GDM1 (cell line): ENCODE results near the gene SMURF1.

Experiments used
- DNase-seq: peaks from one replicate; lab custom pipeline; 2025; lab: John Stamatoyannopoulos, UW

Gene SMURF1

GRCh38 chr7:99029466-99030435 is 114.2 kb downstream of the SMURF1 start:
- DNase-seq: no peak

DNA sequence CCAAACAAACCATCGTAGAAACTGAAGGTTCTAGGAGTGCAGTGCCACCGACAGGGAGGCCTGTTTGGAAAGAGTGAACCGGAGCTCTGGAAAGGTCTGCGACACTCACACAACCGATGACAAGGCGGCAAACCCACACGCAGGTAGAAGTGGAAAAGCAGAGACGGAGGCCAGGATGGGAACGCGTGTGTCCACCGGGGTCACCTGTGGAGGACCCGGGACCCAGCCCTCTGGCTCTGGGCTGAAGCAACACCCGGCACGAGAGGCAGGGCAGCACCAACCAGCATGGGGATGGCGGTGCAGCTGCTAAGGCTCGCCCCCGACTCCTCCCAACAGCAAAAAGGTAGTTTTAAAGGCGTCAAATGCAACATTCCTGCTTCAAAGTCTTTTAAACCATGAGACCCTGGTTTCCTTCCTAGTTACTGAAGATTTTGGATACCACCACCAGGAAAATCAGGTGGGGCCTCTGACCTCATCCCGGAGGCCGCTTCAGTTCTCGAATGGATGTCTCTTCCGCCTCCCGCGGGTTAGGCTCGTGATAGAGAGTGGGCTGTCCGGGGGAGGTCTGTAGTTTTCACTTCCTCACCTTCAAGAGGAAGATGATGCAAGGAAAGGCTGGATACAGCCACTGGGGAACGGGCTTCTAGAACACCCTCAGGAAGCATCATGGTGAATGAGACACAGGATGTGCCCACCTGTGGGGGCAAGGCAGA is 115.5 kb downstream of the SMURF1 start:
- no peak for DNase-seq

DNA sequence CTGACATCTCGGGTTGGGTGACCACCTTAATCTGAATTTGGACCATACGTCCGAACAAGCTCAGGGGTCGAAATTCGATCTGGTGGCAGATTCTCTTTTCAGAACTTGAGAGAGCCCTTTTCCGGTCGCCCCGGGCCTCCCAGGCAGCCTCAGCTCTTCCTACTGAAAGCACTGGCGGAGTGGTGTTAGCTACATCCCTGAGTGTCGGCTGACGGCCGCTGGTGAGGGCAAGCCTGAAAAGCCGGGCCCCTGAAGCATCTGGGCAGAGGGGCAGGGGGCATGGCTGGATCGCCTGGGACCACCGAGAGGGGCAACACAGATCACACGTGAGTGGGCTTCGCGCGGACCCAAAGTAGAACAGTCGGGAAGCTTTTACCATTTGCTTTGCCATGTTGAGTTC is 116.1 kb downstream of the SMURF1 start:
- no peak for DNase-seq

- no peak for DNase-seq
These were observed 116.7 kb downstream of the SMURF1 start for GRCh38 chr7:99027241-99027640.

GRCh38 chr7:99024066-99024465 is 119.8 kb downstream of the SMURF1 start:
- no peak for DNase-seq

DNA sequence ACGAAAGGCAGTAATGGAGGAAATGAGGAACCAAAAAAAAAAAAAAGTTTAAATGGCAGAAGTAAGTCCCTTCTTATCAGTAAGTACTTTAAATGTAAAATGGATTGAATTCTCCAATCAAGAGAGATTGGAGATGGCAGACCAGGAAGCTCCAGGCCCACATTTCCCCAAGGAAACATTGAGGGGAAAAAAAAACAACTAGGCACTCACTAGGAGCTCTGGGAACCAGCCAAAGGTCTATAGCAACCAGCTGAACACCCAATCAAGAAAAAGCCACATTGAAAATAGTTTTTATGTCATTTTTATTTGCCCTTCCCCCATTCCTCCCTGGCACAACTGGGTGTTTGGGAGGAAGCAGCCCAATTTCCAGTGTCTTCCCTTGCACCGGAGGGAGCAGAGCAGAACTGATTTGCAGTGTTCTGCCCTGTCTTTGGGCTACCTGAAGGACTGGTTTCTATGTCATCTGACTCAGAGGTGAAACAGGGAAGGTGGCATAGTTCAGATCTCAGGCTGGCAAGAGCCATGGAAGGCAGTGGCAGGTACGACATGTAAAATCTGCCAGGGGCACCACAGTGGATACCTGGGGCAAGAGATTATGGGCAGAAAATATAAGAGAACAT is 121.9 kb downstream of the SMURF1 start:
- no peak for DNase-seq

DNA sequence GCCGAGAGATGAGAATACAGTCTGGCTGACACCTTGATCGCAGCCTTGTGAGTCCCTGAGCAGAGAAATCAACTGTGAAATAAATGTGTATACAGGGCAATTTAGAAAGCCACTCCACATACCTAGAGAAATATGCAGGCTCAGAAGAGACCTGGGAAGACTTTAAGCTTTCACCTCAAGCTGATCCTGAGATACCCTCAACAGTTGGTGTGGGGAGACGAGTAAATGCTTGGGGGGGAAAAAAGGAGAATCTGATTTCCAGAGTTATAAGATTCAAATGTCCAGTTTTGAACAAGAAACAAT is 123.5 kb downstream of the SMURF1 start:
- DNase-seq: no peak

- no peak for DNase-seq
These were observed 124.1 kb downstream of the SMURF1 start for GRCh38 chr7:99019523-99020412.

- DNase-seq: no peak
These were observed 127.7 kb downstream of the SMURF1 start for GRCh38 chr7:99016196-99016595.

DNA sequence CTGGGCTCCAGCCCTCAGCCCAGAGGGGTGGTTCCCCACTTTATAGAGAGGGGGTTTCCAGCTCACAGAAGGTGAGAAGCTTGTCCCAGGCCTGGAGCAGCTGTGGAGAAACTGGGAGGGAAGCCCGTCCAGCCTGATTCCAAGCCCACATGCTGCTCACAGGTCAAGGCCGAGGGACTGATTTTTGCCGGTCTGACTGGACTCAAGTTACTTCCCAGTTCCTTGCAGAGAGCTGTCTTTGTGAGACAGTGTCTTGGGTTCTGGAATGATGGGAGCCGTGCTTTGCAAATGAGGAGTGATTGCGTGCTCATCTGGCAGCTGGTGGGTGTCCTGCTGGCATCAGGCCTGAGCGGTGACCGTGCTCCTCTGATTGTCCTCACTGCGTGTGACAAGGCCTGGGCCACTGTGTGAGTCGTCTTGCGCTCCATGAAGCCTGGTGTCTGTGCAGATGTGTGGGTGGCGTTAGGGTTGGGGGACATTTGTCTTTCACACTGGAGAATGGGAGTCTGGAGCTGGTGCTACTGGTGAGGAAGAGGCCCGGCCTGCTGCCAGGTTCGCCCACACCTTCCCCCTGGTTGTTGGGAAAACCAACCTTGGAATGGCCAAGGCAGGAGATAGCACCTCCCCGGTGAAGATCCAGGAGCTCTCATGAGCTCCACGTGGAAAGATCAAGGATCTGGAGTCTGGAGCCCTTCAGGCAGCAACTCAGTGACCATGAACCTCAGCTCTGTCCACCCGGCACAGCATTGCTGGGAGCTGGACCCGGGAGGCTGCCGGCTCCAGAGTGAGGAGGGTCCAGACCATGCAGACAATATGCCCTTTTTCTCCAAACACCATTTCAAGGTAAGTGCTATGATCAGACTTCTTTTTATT is 129.6 kb downstream of the SMURF1 start:
- DNase-seq: no peak

DNA sequence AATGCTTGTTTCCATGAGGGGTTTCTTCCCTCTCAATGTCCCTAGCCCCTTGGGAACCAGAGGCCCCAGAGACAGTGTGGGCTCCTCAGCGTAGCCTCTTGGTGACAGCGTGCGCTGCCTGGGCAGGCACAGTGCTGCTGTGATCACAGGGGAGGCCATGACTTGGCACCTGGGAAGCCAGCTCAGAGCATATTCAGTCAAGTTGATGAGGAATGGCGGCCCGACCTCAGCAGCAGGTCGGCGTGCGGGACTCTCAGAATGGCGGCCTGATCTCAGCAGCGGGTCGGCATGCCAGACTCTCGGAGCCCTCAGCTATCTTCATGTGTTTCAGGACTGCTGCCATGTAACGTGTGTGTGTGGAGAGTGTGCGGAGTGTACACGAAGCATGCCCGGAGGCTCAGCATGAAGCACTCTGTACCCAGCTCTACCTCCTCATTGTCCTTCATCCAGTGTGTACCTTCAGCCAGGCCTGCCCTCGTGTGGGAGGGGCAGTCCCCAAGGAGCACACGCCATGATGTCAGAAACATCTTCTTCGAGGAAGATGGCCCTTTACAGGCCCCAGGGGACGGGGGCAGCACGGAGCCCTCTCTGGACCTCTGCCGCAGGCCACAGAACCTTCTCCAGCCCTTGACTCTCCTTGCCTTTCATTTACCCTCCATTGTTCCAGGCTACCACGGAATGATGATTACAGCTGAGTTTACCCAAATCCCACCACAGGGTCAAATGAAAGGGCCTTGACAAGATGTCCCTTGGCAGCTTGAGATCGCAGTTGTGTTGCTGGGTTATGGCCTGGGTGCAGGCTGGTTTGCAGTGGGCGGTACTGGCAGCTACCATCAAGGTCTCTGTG is 130.4 kb downstream of the SMURF1 start:
- no peak for DNase-seq

DNA sequence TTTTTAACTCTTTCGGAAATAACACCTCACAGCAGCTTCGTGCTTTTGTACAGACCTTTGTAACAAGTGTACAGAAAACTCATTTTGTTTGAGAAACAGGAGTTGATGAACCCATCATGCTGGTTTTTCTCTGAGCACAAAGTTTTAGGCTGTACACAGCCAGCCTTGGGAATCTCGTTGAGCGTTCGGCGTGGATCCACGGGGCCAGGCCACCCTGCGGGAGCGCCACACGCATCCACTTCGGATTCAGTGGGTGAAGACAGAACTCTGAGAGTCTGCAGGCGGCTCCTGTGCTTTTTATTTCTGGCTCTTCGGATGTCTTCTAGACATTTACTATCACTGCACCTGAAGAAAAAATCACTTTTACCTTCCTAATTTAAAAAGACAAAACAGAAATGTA is 131.2 kb downstream of the SMURF1 start:
- DNase-seq: no peak

DNA sequence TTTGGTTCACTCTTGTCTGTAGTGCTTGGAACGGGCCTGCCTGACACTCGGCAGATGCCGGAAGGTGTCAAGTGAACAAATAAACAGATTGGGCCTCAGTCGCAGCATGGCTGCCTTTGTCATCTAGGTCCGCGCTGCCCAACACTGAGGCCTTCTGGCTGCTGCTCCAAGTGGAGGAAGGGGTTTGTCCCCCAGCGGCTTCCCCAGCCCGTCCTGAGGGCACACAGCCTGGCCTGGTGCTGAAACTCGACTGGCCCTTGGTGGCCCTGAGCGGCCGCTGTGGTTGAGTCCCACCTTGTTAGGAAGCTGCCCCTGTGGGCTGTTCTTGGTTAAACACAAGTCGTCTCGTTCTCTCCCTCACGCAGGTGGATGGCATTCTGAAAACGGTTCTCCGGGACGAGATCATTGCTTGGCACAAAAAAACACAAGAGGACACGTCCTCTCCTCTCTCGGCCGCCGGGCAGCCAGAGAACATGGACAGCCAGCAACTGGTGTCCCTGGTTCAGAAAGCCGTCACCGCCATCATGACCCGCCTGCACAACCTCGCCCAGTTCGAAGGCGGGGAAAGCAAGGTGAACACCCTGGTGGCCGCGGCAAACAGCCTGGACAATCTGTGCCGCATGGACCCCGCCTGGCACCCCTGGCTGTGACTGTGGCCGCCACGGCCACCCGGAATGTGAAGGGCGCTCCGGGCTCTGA is 132.1 kb downstream of the SMURF1 start:
- DNase-seq: no peak

- DNase-seq: no peak
These were observed 132.6 kb downstream of the SMURF1 start for GRCh38 chr7:99011341-99011705.

DNA sequence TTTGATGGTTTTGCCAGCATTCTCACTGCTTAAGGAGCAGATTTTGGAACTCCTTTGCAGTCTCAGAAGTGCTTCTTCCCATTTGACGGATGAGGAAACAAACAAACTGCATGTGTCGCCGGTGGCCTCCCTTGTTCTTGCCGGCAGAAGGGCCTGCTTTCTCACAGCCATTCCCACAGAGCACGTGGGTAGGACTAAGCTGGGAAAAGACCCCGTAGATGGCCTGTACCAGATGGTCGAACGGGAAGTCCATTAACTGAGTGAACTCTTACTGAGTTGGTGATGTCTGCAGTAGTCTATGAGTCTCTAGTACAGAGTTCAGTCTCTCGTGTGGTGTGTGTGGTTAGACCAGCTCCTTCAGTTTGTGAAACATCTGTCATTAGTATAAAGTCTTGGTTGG is 133.6 kb downstream of the SMURF1 start:
- DNase-seq: no peak

DNA sequence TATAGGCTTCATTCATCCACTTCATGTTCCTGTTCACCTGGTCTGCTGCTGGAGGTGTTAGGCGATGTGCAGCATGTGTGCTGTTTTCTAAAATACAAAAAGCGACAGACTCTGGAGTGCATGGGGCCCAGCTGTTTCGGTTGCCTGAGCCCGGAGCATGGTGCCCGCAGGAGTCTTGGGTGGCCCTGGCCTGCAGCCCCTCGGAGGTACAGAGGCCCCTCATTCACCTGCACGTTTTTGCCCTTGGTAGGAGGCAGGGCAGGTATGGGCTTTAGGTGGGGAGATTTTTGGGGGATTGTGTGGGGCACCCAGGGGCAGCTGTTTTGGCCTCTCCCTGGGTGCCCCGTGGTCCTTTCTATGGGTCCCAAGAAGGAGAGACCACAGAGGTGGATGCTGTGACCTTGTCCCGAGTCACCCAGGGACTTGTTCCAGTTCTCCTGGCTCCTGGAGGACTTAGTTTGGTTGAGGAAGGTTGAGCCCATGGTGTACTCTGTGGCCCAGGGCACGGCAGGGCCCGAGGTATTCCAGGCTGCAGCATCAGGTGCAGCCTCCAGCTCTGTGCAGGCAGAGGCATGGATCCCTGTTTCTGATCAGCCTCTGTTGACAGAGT is 134.9 kb downstream of the SMURF1 start:
- DNase-seq: no peak

DNA sequence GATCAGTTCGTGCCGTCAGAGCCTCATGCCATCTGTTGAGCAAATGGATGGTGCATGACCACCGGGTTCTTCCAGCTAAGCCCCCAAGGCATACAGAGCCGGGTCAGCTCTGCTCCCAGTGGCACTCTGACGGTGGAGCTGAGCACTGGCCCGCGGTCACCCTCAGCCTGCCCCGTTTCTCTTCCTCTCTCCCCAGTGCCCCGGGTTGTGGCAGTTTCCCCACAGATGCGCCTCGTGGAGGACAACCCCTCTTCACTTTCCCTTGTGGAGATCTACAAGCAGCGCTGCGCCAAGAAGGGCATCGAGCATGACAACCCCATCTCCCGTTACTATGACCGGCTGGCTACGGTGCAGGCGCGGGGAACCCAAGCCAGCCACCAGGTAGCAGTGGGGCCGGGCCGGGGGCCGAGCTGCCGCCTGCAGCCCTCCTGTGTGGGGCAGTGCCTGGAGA is 135.7 kb downstream of the SMURF1 start:
- DNase-seq: no peak

GRCh38 chr7:99006739-99007424 is 137.0 kb downstream of the SMURF1 start:
- no peak for DNase-seq
